ENCODE data around the gene SYNDIG1L.

Gene SYNDIG1L

DNA sequence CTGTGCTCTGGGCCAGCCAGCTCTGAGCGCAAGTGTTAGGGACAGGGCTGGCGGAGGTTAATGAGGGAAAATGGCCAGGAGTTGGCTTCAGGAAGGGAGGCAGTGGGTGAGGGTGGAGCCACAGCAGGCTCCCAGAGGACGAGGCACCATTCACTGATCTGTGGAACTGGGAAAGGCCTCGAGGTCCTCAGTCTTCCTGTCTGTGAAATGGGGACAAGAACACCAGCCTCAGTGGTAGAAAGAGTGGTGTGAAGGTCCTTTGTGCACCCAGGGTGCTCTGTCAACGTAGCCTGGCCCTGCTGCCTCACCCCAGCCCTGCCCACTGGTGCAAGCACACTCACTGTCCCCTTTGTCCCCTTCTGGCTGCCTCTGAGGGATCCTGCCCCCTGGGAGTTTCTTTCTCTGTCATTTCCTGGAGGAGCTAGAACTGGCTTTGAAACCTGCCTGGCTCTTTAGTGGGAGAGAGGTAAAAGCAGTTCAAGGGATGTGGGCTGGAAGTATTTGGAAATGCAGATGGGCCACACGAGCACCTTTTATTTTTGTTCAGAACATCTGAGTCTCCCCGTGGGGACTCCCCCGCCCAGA is 25.0 kb downstream of the SYNDIG1L start:
- Histone ChIP-seq H3K9me3 (no peaks in the 10 kb centered on the region), H3K4me3 (ENCODE audit: low read depth, low read length) (no peak overlapping the region), H3K27me3 (peaks cover 45% of the 10 kb centered on the region), H3K4me1 (no peaks in the 10 kb centered on the region), H3K36me3 (no peaks in the 10 kb centered on the region)
- TF ChIP-seq, protein P1, sequence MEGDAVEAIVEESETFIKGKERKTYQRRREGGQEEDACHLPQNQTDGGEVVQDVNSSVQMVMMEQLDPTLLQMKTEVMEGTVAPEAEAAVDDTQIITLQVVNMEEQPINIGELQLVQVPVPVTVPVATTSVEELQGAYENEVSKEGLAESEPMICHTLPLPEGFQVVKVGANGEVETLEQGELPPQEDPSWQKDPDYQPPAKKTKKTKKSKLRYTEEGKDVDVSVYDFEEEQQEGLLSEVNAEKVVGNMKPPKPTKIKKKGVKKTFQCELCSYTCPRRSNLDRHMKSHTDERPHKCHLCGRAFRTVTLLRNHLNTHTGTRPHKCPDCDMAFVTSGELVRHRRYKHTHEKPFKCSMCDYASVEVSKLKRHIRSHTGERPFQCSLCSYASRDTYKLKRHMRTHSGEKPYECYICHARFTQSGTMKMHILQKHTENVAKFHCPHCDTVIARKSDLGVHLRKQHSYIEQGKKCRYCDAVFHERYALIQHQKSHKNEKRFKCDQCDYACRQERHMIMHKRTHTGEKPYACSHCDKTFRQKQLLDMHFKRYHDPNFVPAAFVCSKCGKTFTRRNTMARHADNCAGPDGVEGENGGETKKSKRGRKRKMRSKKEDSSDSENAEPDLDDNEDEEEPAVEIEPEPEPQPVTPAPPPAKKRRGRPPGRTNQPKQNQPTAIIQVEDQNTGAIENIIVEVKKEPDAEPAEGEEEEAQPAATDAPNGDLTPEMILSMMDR (IDR thresholded peaks at IDR 0.05; ENCODE audit: low read depth, low read length), result no peak
- no peak for DNase-seq

DNA sequence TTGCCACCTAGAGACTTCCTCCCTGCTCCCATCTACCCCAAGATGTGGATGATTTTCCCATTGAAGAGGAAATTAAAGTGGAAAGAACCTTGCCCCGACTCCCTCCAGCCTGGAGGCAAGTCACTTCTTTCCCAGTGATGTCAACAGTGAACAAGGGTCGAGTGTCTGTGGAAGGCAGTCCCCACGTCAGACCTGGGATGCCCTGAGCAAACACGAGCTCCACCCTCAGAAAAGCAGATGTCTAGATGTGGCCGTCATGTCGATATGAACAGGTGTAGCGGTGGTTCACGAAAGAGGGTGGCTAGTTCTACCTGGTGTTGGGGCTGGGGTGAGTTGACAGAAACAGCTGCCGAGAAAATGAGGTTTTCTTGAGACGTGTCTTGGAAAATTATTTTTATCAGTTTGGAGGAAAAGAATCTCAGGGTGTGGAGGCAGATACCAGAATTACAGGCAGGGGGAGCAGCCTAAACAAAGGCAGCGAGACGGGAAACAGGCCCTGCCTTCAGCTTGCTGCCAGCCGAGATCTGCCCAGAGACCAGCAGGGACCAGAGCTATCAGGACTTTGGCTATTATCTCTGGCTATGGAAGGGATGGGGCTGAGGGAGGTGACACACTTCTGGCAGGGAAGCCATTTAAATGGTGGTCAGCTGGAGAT is 25.9 kb downstream of the SYNDIG1L start:
- DNase-seq, result no peak

DNA sequence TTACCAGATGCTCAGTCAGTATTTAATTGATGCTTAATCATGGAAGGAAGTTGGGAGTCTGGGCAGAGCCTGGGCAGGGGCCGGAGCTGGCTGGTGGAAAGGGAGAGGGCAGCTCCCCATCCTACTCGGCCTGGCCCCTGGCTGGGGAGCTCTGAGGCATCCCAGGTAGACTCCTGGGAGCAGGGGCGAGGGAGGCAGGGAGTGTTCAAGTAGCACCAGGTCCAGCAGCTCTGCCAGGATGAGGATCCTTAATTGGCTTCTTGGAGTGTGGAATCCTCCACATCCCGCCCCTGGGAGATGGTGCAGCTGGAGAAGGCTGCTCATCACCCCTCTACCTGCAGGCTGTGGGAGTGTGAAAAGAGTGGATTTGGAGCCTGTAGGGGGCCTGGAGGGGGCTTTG is 30.9 kb downstream of the SYNDIG1L start:
- Histone ChIP-seq H3K4me3 (ENCODE audit: low read depth, low read length) (no peak overlapping the region), H3K27me3 (peaks cover 55% of the 10 kb centered on the region), H3K9me3 (no peaks in the 10 kb centered on the region), H3K4me1 (no peaks in the 10 kb centered on the region), H3K36me3 (no peaks in the 10 kb centered on the region)
- no peak for DNase-seq
- TF ChIP-seq, protein P1 (IDR thresholded peaks at IDR 0.05; ENCODE audit: low read depth, low read length), result no peak

More for the DNA sequence above, 25.9 kb downstream of the SYNDIG1L start:
- no peak overlapping the region for H3K4me3 ChIP-seq (ENCODE audit: low read depth, low read length)
- peaks cover 51% of the 10 kb centered on the region for H3K27me3 ChIP-seq
- TF ChIP-seq, protein P1 (IDR thresholded peaks at IDR 0.05; ENCODE audit: low read depth, low read length), result 0 out of 2 replicates have a peak, but pooled peaks have one; percentile 10
- no peaks in the 10 kb centered on the region for H3K9me3 ChIP-seq
- no peaks in the 10 kb centered on the region for H3K4me1 ChIP-seq
- no peaks in the 10 kb centered on the region for H3K36me3 ChIP-seq

DNA sequence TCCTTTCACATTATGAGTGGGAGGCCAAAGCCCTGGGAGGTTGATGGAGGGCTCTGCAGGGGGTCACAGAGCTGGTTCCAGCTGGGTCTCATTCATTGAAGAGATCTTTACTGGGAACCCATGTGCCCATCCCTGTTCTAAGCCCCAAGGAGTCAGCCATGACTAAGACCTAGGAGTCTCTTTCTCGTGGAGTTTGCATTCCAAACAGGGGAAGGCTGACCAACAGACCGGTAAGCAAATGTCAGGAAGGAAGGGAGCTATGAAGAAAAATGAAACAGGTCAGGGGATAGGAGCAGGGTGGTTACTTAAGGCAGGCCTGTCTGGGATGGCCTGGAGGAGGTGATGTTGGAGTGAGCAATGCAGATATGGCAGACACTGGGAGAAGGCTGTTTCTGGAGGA is 31.5 kb downstream of the SYNDIG1L start:
- Histone ChIP-seq H3K4me3 (ENCODE audit: low read depth, low read length) (no peak overlapping the region), H3K36me3 (no peaks in the 10 kb centered on the region), H3K9me3 (no peaks in the 10 kb centered on the region), H3K27me3 (peaks cover 57% of the 10 kb centered on the region), H3K4me1 (no peaks in the 10 kb centered on the region)
- no peak for DNase-seq
- TF ChIP-seq, protein P1 (IDR thresholded peaks at IDR 0.05; ENCODE audit: low read depth, low read length), result no peak

DNA sequence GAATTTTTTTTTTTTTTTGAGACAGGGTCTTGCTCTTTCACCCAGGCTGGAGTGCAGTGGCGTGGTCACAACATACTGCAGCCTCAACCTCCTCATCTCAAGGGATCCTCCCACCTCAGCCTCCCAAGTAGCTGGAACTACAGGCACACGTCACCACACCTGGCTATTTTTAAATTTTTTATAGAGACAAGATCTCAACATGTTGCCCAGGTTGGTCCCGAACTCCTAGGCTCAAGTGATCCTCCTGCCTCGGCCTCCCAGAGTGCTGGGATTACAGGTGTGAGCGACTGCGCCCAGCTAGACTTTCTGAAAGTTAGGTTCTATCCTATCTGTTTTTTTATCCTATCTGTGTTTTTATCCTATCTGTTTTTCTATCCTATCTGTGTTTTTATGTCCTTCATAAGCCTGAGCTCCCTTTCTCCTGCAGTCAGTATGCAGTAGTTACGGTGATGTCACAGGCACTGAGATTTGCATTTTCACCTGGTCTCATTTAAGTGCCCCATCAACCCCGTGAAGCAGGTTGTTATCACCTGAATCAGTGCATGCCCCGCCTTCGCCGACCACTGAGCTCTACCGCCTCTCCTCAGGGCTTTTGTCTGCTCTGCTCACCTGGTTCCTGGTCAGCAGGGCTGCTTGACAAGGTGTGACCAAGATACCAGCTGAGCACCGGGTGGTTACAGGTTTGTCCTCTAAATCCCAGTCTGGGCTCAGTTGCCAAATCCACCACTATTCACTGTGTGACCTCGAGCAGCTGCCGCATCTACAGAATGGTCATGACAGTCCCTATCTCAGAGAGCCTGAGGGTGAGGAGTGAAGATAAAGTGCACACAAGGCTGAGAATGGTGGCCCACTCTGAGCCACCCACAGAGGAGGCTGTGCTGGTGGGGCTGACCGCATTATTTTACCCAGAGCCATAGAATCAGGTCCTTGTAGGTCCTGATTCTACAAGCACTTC is 33.1 kb downstream of the SYNDIG1L start:
- H3K4me1 ChIP-seq, result no peaks in the 10 kb centered on the region
- H3K4me3 ChIP-seq (ENCODE audit: low read depth, low read length), result no peak overlapping the region
- peaks cover 56% of the 10 kb centered on the region for H3K27me3 ChIP-seq
- no peak for DNase-seq
- H3K36me3 ChIP-seq, result no peaks in the 10 kb centered on the region
- TF ChIP-seq, protein P1 (IDR thresholded peaks at IDR 0.05; ENCODE audit: low read depth, low read length), result no peak
- no peaks in the 10 kb centered on the region for H3K9me3 ChIP-seq

Data from BE2C (cell line).